ENCODE data around the gene ZNF326. TPM values are rescaled to one million over a fixed set of nuclear protein-coding genes. Genes with fewer than 3 reads are reported as not detected.
A peak's percentile ranks its signal among the peaks of the same experiment; 100 is the strongest.

ZNF326 gene, protein sequence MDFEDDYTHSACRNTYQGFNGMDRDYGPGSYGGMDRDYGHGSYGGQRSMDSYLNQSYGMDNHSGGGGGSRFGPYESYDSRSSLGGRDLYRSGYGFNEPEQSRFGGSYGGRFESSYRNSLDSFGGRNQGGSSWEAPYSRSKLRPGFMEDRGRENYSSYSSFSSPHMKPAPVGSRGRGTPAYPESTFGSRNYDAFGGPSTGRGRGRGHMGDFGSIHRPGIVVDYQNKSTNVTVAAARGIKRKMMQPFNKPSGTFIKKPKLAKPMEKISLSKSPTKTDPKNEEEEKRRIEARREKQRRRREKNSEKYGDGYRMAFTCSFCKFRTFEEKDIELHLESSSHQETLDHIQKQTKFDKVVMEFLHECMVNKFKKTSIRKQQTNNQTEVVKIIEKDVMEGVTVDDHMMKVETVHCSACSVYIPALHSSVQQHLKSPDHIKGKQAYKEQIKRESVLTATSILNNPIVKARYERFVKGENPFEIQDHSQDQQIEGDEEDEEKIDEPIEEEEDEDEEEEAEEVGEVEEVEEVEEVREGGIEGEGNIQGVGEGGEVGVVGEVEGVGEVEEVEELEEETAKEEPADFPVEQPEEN
- 7.2 and 8.1 TPM in 2 replicates for total RNA-seq
- 10.8 and 14.1 TPM in 2 replicates for polyA plus RNA-seq
- polyA plus RNA-seq (2012): 15.5 and 20.3 TPM in 2 replicates
- 2.9 and 4.1 TPM in 2 replicates for polyA minus RNA-seq (ENCODE audit: low replicate concordance)

DNA sequence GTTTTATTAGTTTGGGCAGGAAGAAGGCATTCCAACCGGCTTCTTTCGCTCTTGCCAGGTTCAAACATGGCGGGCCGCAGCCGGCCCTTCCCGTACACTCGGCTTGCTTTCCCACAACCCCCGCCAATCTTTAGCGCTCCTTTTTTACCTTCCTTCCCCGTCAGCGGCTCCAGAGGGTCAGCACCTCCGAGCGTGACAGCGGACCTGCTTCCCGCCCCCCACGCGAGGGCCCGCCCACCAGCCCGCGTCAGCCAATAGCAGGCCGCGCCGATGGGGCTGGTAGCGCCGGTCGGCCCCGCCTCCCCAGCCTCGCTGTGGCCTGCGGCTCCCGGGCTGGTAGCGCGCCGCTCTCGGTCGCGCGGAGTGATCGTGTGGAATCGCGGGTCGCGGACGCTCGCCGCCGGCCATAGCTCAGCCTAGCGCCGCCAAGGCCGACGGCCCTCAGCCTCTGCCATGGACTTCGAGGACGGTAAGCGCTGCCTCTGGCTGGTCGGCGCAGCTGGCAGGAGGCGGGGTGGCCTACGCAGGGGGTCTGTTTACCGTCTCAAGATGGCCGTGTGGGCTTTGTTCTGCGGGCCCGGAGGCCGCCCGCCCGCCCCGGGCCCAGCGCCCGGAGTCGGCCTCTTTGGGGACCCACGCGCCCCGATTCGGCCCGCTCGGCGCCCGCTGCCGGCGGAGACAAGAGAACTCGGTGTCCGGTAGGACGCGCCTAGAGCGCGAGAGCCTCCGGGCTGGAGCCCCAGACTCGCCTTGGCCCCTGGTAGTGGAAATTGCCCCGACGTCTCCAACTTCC is at the start of gene ZNF326:
ZNF326 (plus strand) TSS at position 306 of the 793 bp plus-strand sequence; CDS start at position 454, 148 bp downstream.
- peaks cover 7% of the 10 kb centered on the region for H3K4me1 ChIP-seq (ENCODE audit: control insufficient read depth, extremely low read depth, insufficient read depth, low read length)
- H3K36me3 ChIP-seq (ENCODE audit: control insufficient read depth, insufficient read depth, low read length): no peaks in the 10 kb centered on the region
- H4K20me1 ChIP-seq (ENCODE audit: control insufficient read depth, extremely low read depth, insufficient read depth, low read length): peaks cover 2% of the 10 kb centered on the region
- no peaks in the 10 kb centered on the region for H3K9me3 ChIP-seq (ENCODE audit: control insufficient read depth, insufficient read depth, low read depth, low read length)
- peak within 1 kb of the TSS; percentile 99 for H3K9ac ChIP-seq (ENCODE audit: insufficient read depth, low read length)
- peak within 1 kb of the TSS; percentile 91 to 98 (median 94) for H3K4me3 ChIP-seq (replicated peaks in 1 of 4; ENCODE audit: control extremely low read depth in 1 of 4, insufficient read depth in 1 of 4, low read depth in 3 of 4, low read length in 4 of 4)
- peak within 1 kb of the TSS; percentile 95 for H3K27ac ChIP-seq (ENCODE audit: insufficient read depth, low read length)
- H3K27me3 ChIP-seq (ENCODE audit: control insufficient read depth, insufficient read depth, low read length): no peaks in the 10 kb centered on the region
- TF ChIP-seq EZH2 (IDR thresholded peaks at IDR 0.05; ENCODE audit: low read length, missing control alignments): no peak
- TF ChIP-seq, protein P1, sequence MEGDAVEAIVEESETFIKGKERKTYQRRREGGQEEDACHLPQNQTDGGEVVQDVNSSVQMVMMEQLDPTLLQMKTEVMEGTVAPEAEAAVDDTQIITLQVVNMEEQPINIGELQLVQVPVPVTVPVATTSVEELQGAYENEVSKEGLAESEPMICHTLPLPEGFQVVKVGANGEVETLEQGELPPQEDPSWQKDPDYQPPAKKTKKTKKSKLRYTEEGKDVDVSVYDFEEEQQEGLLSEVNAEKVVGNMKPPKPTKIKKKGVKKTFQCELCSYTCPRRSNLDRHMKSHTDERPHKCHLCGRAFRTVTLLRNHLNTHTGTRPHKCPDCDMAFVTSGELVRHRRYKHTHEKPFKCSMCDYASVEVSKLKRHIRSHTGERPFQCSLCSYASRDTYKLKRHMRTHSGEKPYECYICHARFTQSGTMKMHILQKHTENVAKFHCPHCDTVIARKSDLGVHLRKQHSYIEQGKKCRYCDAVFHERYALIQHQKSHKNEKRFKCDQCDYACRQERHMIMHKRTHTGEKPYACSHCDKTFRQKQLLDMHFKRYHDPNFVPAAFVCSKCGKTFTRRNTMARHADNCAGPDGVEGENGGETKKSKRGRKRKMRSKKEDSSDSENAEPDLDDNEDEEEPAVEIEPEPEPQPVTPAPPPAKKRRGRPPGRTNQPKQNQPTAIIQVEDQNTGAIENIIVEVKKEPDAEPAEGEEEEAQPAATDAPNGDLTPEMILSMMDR (conservative IDR thresholded peaks at IDR 0.05 in 1 of 2, IDR thresholded peaks at IDR 0.05 in 1 of 2; ENCODE audit: low read depth in 1 of 2, low read length in 2 of 2): no peak
- peak within 1 kb of the TSS; percentile 79 for H2AFZ ChIP-seq (ENCODE audit: low read length)
- peak within 1 kb of the TSS; percentile 99 for H3K4me2 ChIP-seq (ENCODE audit: extremely low read depth, insufficient read depth, low read length)
- DNase-seq (ENCODE audit: low read depth in 2 of 2): peak; percentile 95 to 96
- H3K79me2 ChIP-seq (ENCODE audit: control insufficient read depth, insufficient read depth, low read length): peaks cover 38% of the 10 kb centered on the region

DNA sequence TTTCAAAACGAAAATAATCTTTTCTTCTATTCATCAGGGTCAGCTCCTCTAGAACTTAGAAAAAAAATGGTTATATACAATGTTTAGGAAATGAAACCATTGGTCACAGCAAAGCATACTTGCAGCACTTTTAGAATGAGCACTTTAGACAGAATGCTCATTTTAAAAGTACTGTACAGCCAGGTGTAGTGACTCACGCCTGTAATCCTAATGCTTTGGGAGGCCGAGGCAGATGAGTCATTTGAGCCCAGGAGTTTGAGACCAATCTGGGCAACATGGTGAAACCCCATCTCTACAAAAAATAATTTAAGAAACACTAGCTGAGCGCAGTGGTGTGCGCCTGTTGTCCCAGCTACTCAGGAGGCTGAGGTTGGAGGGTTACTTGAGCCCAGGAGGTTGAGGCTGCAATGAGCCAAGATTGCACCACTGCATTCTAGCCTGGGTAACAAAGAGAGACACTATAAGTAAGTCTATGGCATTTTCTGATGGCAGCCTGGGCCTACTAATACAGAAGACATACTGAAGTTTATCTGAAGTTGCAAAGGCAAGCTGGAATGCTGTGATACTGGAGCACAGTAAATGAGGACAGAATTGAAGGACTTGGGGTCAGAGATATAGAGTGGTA is 48.9 kb upstream of the ZNF326 start:
- no peak overlapping the region for H3K4me2 ChIP-seq (ENCODE audit: extremely low read depth, insufficient read depth, low read length)
- no peaks in the 10 kb centered on the region for H4K20me1 ChIP-seq (ENCODE audit: control insufficient read depth, extremely low read depth, insufficient read depth, low read length)
- H3K9ac ChIP-seq (ENCODE audit: insufficient read depth, low read length): no peak overlapping the region
- H3K4me3 ChIP-seq (replicated peaks in 1 of 4; ENCODE audit: control extremely low read depth in 1 of 4, insufficient read depth in 1 of 4, low read depth in 3 of 4, low read length in 4 of 4): no peak overlapping the region
- no peaks in the 10 kb centered on the region for H3K9me3 ChIP-seq (ENCODE audit: control insufficient read depth, insufficient read depth, low read depth, low read length)
- H3K36me3 ChIP-seq (ENCODE audit: control insufficient read depth, insufficient read depth, low read length): no peaks in the 10 kb centered on the region
- H3K27ac ChIP-seq (ENCODE audit: insufficient read depth, low read length): no peak overlapping the region
- H3K4me1 ChIP-seq (ENCODE audit: control insufficient read depth, extremely low read depth, insufficient read depth, low read length): peaks cover 17% of the 10 kb centered on the region
- H2AFZ ChIP-seq (ENCODE audit: low read length): no peak overlapping the region
- TF ChIP-seq EZH2 (IDR thresholded peaks at IDR 0.05; ENCODE audit: low read length, missing control alignments): no peak
- TF ChIP-seq, protein P1 (conservative IDR thresholded peaks at IDR 0.05 in 1 of 2, IDR thresholded peaks at IDR 0.05 in 1 of 2; ENCODE audit: low read depth in 1 of 2, low read length in 2 of 2): no peak
- no peaks in the 10 kb centered on the region for H3K27me3 ChIP-seq (ENCODE audit: control insufficient read depth, insufficient read depth, low read length)
- DNase-seq (ENCODE audit: low read depth in 2 of 2): peak in 1 of 2 donors; percentile 79
- no peaks in the 10 kb centered on the region for H3K79me2 ChIP-seq (ENCODE audit: control insufficient read depth, insufficient read depth, low read length)

All from fibroblast of lung (primary cell).